ENCODE measurements around the gene C16orf96. TPM values are rescaled to one million over a fixed set of nuclear protein-coding genes. Genes with fewer than 3 reads are reported as not detected.
A peak's percentile ranks its signal among the peaks of the same experiment; 100 is the strongest.

Gene C16orf96
- total and polyA plus RNA-seq, 2 of the 13 experiments (the other 11 are each of a cell fraction or from before 2014, with no cell fraction given) = 0.03 TPM; not detected in 1

- TF ChIP-seq ZNF264 (CRISPR knock-in tag; IDR thresholded peaks at IDR 0.05) = peak; percentile 66
- no peak for TF ChIP-seq ZNF713 (CRISPR knock-in tag; IDR thresholded peaks at IDR 0.05)
- TF ChIP-seq ZNF253 (CRISPR knock-in tag; IDR thresholded peaks at IDR 0.05; ENCODE audit: borderline replicate concordance) = no peak
- no peak for TF ChIP-seq ZFP36 (IDR thresholded peaks at IDR 0.05; ENCODE audit: borderline replicate concordance, low read depth, low read length, partially characterized antibody)
- TF ChIP-seq ZNF567 (CRISPR knock-in tag; IDR thresholded peaks at IDR 0.05; ENCODE audit: borderline replicate concordance) = peak; percentile 70; the same call in 1 of the 2 replicates
- peak in 1 of 2 experiments; percentile 37; a peak in 1 of 4 replicates for TF ChIP-seq HMGXB4 (CRISPR knock-in tag; IDR thresholded peaks at IDR 0.05; ENCODE audit: borderline replicate concordance in 1 of 2, low read depth in 1 of 2)
- no peak for TF ChIP-seq NCOA5 (CRISPR knock-in tag; IDR thresholded peaks at IDR 0.05)
- TF ChIP-seq SIX1 (CRISPR knock-in tag; IDR thresholded peaks at IDR 0.05; ENCODE audit: borderline replicate concordance) = no peak
- no peak for TF ChIP-seq CHCHD3 (CRISPR knock-in tag; IDR thresholded peaks at IDR 0.05)
- no peak for TF ChIP-seq ZKSCAN1 (IDR thresholded peaks at IDR 0.05; ENCODE audit: low read length)
- TF ChIP-seq ATF5 (CRISPR knock-in tag; IDR thresholded peaks at IDR 0.05; ENCODE audit: low read depth) = 0 out of 2 replicates have a peak, but pooled peaks have one; percentile 53
- no peak for TF ChIP-seq SIN3B (IDR thresholded peaks at IDR 0.05; ENCODE audit: low read length)
- TF ChIP-seq CENPX (CRISPR knock-in tag; IDR thresholded peaks at IDR 0.05) = no peak
- TF ChIP-seq ZNF407 (CRISPR knock-in tag; IDR thresholded peaks at IDR 0.05; ENCODE audit: not compliant biosample characterization) = no peak
- peak; percentile 33; the same call in 1 of the 2 replicates for TF ChIP-seq ZNF644 (CRISPR knock-in tag; IDR thresholded peaks at IDR 0.05; ENCODE audit: low read depth)
- TF ChIP-seq TBP (CRISPR knock-in tag; IDR thresholded peaks at IDR 0.05) = 0 out of 2 replicates have a peak, but pooled peaks have one; percentile 34
- no peak for TF ChIP-seq MTERF4 (CRISPR knock-in tag; IDR thresholded peaks at IDR 0.05)
Measured at GRCh38 chr16:4618645-4619418, 62.7 kb downstream of the C16orf96 start (continued).

All from HepG2 (cell line).